H1 (cell line): Measurements from ENCODE around the gene FOXG1. TPM values are rescaled to one million over a fixed set of nuclear protein-coding genes. Genes with fewer than 3 reads are reported as not detected.

ENCODE experiments used
- CTCF ChIA-PET: fragments of 300-600 bp; sonication (Branson Sonifier 250); formaldehyde crosslinking; loops from one replicate; lab custom pipeline; 2021; ENCODE audit not compliant: partially characterized antibody; lab: Charles Lee
- POLR2A ChIA-PET: fragments of 300-600 bp; sonication (Branson Sonifier 250); formaldehyde crosslinking; loops from one replicate; lab custom pipeline; 2021; ENCODE audit warnings: inconsistent platforms; ENCODE audit not compliant: partially characterized antibody; lab: Charles Lee
- DNase-seq, 2 experiments: peaks; one replicate each; pipeline versions ENCODE4 v3.0.0 to v3.0.0-alpha.2; 2010 to 2022; ENCODE audit warnings: low spot score in 2 of 2, low read depth in 1 of 2, mixed read lengths in 1 of 2
- FAIRE-seq: peaks from 2 replicates; lab custom pipeline; 2011; peaks lifted over from hg19 to GRCh38; lab: Jason Lieb, UNC
- H2AFZ ChIP-seq: 2 replicates; pipeline ENCODE4 v1.8.1; 2012; ENCODE audit warnings: low read length, inconsistent platforms
- H2AK5ac ChIP-seq: 2 replicates; pipeline ENCODE4 v1.6.1; 2013; ENCODE audit warnings: low read depth, low read length
- H2BK120ac ChIP-seq: replicated peaks from 2 replicates; pipeline ENCODE3; 2013; ENCODE audit warnings: low read depth, low read length, inconsistent platforms
- H2BK12ac ChIP-seq: 2 replicates; pipeline ENCODE4 v1.6.1; 2013; ENCODE audit warnings: low read depth, low read length
- H2BK15ac ChIP-seq: 2 replicates; pipeline ENCODE4 v1.6.1; 2013; ENCODE audit warnings: low read length
- H2BK20ac ChIP-seq: 2 replicates; pipeline ENCODE4 v1.6.1; 2013; ENCODE audit warnings: low read length
- H2BK5ac ChIP-seq: 2 replicates; pipeline ENCODE4 v1.6.1; 2013; ENCODE audit warnings: low read depth, low read length
- H3K14ac ChIP-seq: 2 replicates; pipeline ENCODE4 v1.6.1; 2013; ENCODE audit warnings: inconsistent platforms; ENCODE audit not compliant: insufficient read length
- H3K18ac ChIP-seq: 2 replicates; pipeline ENCODE4 v1.6.1; 2013; ENCODE audit warnings: low read length; ENCODE audit errors: extremely low read depth
- H3K23ac ChIP-seq: 2 replicates; pipeline ENCODE4 v1.6.1; 2013; ENCODE audit warnings: inconsistent platforms; ENCODE audit not compliant: insufficient read length
- H3K23me2 ChIP-seq: 2 replicates; pipeline ENCODE4 v1.6.1; 2013; ENCODE audit warnings: low read depth, low read length
- H3K27ac ChIP-seq: 2 replicates; pipeline ENCODE4 v1.6.1; 2011; ENCODE audit warnings: low read depth, low read length, inconsistent platforms
- H3K27me3 ChIP-seq, 4 experiments: replicated peaks in 1 of 4; 1 replicate in 1 of 4; 2 replicates in 3 of 4; pipeline versions ENCODE4 v1.6.1 to v1.8.1; 2011 to 2013; ENCODE audit warnings: low read length in 3 of 4, mild to moderate bottlenecking in 3 of 4, inconsistent platforms in 2 of 4, mixed read lengths in 2 of 4, moderate library complexity in 1 of 4; ENCODE audit not compliant: control insufficient read depth in 3 of 4, insufficient read depth in 3 of 4; ENCODE audit errors: extremely low read depth in 1 of 4
- H3K36me3 ChIP-seq, 4 experiments: 2 replicates each; pipeline versions ENCODE4 v1.6.1 to v1.8.1; 2011 to 2013; ENCODE audit warnings: mild to moderate bottlenecking in 4 of 4, low read length in 3 of 4, moderate library complexity in 2 of 4, control low read depth in 1 of 4, inconsistent platforms in 1 of 4; ENCODE audit not compliant: insufficient read depth in 4 of 4, control insufficient read depth in 2 of 4
- H3K4ac ChIP-seq: replicated peaks from 2 replicates; pipeline ENCODE3; 2013; ENCODE audit warnings: low read length, low read depth, mixed read lengths, inconsistent platforms; ENCODE audit not compliant: insufficient read length
- H3K4me1 ChIP-seq, 4 experiments: replicated peaks in 1 of 4; 1 replicate in 1 of 4; 2 replicates in 3 of 4; pipeline versions ENCODE4 v1.6.1 to v1.8.1; 2011 to 2013; ENCODE audit warnings: low read length in 3 of 4, inconsistent platforms in 2 of 4, mixed read lengths in 1 of 4; ENCODE audit not compliant: insufficient read depth in 4 of 4, control insufficient read depth in 3 of 4
- H3K4me2 ChIP-seq, 2 experiments: 2 replicates each; pipeline versions ENCODE4 v1.6.1 to v1.8.1; 2011 to 2013; ENCODE audit warnings: low read depth in 2 of 2, low read length in 2 of 2, control low read depth in 1 of 2, inconsistent platforms in 1 of 2, mild to moderate bottlenecking in 1 of 2; ENCODE audit not compliant: insufficient read depth in 1 of 2
- H3K4me3 ChIP-seq, 4 experiments: fragments of 200-600, 300-600 bp in 1 of 4; sonication (generic), shearing (Covaris generic), sonication (Bioruptor Twin) in 1 of 4; 2 replicates each; pipeline versions ENCODE4 v1.5.1 to v1.8.1; 2011 to 2016; ENCODE audit warnings: low read length in 4 of 4, low read depth in 3 of 4, control low read depth in 2 of 4, inconsistent platforms in 2 of 4, mild to moderate bottlenecking in 2 of 4, mixed read lengths in 1 of 4, moderate library complexity in 1 of 4; ENCODE audit not compliant: insufficient read depth in 2 of 4; ENCODE audit errors: extremely low read depth in 1 of 4
- H3K56ac ChIP-seq: replicated peaks from 2 replicates; pipeline ENCODE3; 2013; ENCODE audit warnings: low read depth, mild to moderate bottlenecking, mixed read lengths, low read length, inconsistent platforms; ENCODE audit not compliant: insufficient read length
- H3K79me1 ChIP-seq: 2 replicates; pipeline ENCODE4 v1.6.1; 2013; ENCODE audit warnings: low read depth, low read length, control low read depth
- H3K79me2 ChIP-seq, 2 experiments: 2 replicates each; pipeline versions ENCODE4 v1.6.1 to v1.8.1; 2012 to 2013; ENCODE audit warnings: low read length in 2 of 2, mild to moderate bottlenecking in 2 of 2, inconsistent platforms in 1 of 2; ENCODE audit not compliant: insufficient read depth in 2 of 2, control insufficient read depth in 1 of 2
- H3K9ac ChIP-seq, 4 experiments: replicated peaks in 1 of 4; 1 replicate in 1 of 4; 2 replicates in 3 of 4; pipeline versions ENCODE4 v1.6.1 to v1.8.1; 2011 to 2013; ENCODE audit warnings: low read depth in 3 of 4, low read length in 3 of 4, control low read depth in 2 of 4, mild to moderate bottlenecking in 2 of 4, moderate library complexity in 2 of 4, inconsistent platforms in 1 of 4; ENCODE audit errors: extremely low read depth in 1 of 4
- H3K9me3 ChIP-seq, 2 experiments: 2 replicates each; pipeline versions ENCODE4 v1.6.1 to v1.8.1; 2012 to 2013; ENCODE audit warnings: mild to moderate bottlenecking in 2 of 2, moderate library complexity in 2 of 2, control low read depth in 1 of 2, inconsistent platforms in 1 of 2, low read depth in 1 of 2, low read length in 1 of 2, mixed read lengths in 1 of 2; ENCODE audit not compliant: insufficient read depth in 2 of 2
- H4K20me1 ChIP-seq, 2 experiments: replicated peaks in 1 of 2; 2 replicates each; pipeline versions ENCODE3 to v1.8.1; 2011 to 2013; ENCODE audit warnings: inconsistent platforms in 2 of 2, low read length in 2 of 2, mild to moderate bottlenecking in 1 of 2; ENCODE audit not compliant: insufficient read depth in 2 of 2, control insufficient read depth in 1 of 2
- H4K5ac ChIP-seq: 2 replicates; pipeline ENCODE4 v1.6.1; 2013; ENCODE audit warnings: low read length, low read depth, mixed read lengths, inconsistent platforms; ENCODE audit not compliant: insufficient read length
- H4K8ac ChIP-seq: 2 replicates; pipeline ENCODE4 v1.8.0; 2013; ENCODE audit warnings: mild to moderate bottlenecking, moderate library complexity, low read length, inconsistent platforms; ENCODE audit not compliant: insufficient read depth; ENCODE audit errors: extremely low read depth
- H4K91ac ChIP-seq: replicated peaks from 2 replicates; pipeline ENCODE3; 2013; ENCODE audit warnings: low read length, mixed read lengths, inconsistent platforms; ENCODE audit not compliant: insufficient read length
- JUN ChIP-seq: IDR thresholded peaks from 2 replicates; pipeline ENCODE4 v1.6.1; 2011; ENCODE audit warnings: low read depth, mild to moderate bottlenecking, improper control_type of control experiment, low read length
- RXRA ChIP-seq: IDR thresholded peaks from 2 replicates; pipeline ENCODE4 v1.6.1; 2011; ENCODE audit warnings: low read depth, mild to moderate bottlenecking, low read length, moderate library complexity; ENCODE audit not compliant: insufficient read depth
- WGBS, 2 experiments: shearing (Covaris generic) in 1 of 2; methylation state at CpG; one replicate each; pipeline versions ENCODE4 v1.1.6 to v1.1.7; 2013 to 2015; ENCODE audit warnings: low lambda C conversion rate in 2 of 2, mixed read lengths in 2 of 2, inconsistent platforms in 1 of 2, low coverage in 1 of 2, missing lambda C conversion rate in 1 of 2; ENCODE audit not compliant: insufficient replicate concordance in 2 of 2, insufficient coverage in 1 of 2, insufficient read length in 1 of 2; ENCODE audit errors: extremely low coverage in 1 of 2, missing lambda C conversion rate in 1 of 2; 5-methylcytosine and 5-hydroxymethylcytosine counted together
- polyA plus RNA-seq, 7 experiments: library from polyadenylated mRNA; depleted of rRNA in 3 of 7; stranded (reverse) in 5 of 7; unstranded in 2 of 7; fragments of >200 nt in 5 of 7; fragments of 200-250 nt in 2 of 7; gene quantifications; 1 replicate in 5 of 7; 2 replicates in 1 of 7; 4 replicates in 1 of 7; pipeline versions ENCODE4 v1.2.1 to v1.2.3, GENCODE V29; 2011 to 2013; ENCODE audit warnings: missing spikeins in 2 of 7, mixed read lengths in 2 of 7
- total RNA-seq: library from RNA; stranded (reverse); fragmentation: NEBNext Ultra II Directional; extraction: Animal tissue kit (Norgen Biotek cat#: 25700); gene quantifications from 2 replicates; pipeline ENCODE4 v1.2.1, GENCODE V29; 2021

Gene FOXG1
- total and polyA plus RNA-seq, 2 of the 8 experiments (the other 6 are each of a cell fraction or from before 2014, with no cell fraction given), result 0.03 to 0.24 TPM

DNA sequence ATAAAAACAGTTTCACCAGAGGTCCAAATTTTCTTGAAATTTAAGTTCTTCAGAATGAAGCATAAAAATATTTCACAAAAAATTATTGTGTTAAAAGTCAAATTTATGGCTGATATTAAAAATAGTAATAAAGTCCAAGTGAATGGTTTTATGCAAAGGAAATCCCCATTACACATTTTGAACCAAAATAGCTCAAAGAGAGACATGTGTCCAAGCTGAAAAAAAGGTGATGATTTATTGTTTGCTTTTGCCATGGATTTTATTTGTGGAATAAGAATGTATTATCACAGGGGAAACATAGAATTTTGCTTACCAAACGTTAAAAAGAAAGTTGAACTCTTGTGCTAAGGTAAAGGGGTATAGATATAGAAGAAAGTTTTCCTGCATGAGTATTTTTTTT, 4.6 kb downstream of the FOXG1 start:
- H3K27me3 ChIP-seq, result peaks cover 54 to 88% (median 78%) of the 10 kb centered on the region in 4 experiments
- no peak overlapping the region for H2BK12ac ChIP-seq
- no peak overlapping the region for H2AFZ ChIP-seq
- H3K79me2 ChIP-seq, result no peaks in the 10 kb centered on the region
- no peak overlapping the region for H3K4me2 ChIP-seq
- TF ChIP-seq JUN (no peak), RXRA (no peak)
- no peak overlapping the region for H4K5ac ChIP-seq
- 25% methylated on average over 1 of the region's 1 CpG; no CpG with 5 or more reads in 1 of the 2 experiments for WGBS, 2 experiments
- no peak for FAIRE-seq
- H3K56ac ChIP-seq, result no peak overlapping the region
- H3K9ac ChIP-seq, result no peak overlapping the region
- H4K91ac ChIP-seq, result no peak overlapping the region
- ChIA-PET CTCF (interaction anchor here (0.7 to 1.1 kb wide), 2 partner anchors 14 to 90 kb away, joined by 3 to 4 read pairs; no protein-coding TSS in a partner anchor), POLR2A (no interaction called here)
- no peak overlapping the region for H3K4me3 ChIP-seq
- no peak overlapping the region for H2BK20ac ChIP-seq
- H4K20me1 ChIP-seq, result peaks cover 0 to 10% of the 10 kb centered on the region in 2 experiments
- no peak overlapping the region for H3K23ac ChIP-seq
- no peaks in the 10 kb centered on the region for H3K36me3 ChIP-seq
- no peak overlapping the region for H4K8ac ChIP-seq
- H2BK15ac ChIP-seq, result no peak overlapping the region
- H3K23me2 ChIP-seq, result peaks cover 9% of the 10 kb centered on the region
- DNase-seq, result no peak
- H3K27ac ChIP-seq, result no peak overlapping the region
- no peaks in the 10 kb centered on the region for H3K9me3 ChIP-seq
- no peak overlapping the region for H2BK5ac ChIP-seq
- no peaks in the 10 kb centered on the region for H3K79me1 ChIP-seq
- H3K4me1 ChIP-seq, result peaks cover 3 to 15% (median 5%) of the 10 kb centered on the region in 4 experiments; a peak in 5 of 7 replicates
- no peak overlapping the region for H3K4ac ChIP-seq
- H3K18ac ChIP-seq, result no peak overlapping the region
- no peak overlapping the region for H3K14ac ChIP-seq
- H2BK120ac ChIP-seq, result no peak overlapping the region
- H2AK5ac ChIP-seq, result no peak overlapping the region
